ENCODE results near the gene ZDHHC1.
A peak's percentile ranks its signal among the peaks of the same experiment; 100 is the strongest.

The ZDHHC1 gene

GRCh38 chr16:67415872-67416793, at the start of gene ZDHHC1:
Gene ZDHHC1, minus strand, starts transcription at chr16:67416477. Its CDS starts 8,702 bp downstream, at chr16:67407775.
- DNase-seq, result peak; percentile 53

- DNase-seq, result no peak
Observed at GRCh38 chr16:67464565-67464964, 48.3 kb upstream of the ZDHHC1 start.

GRCh38 chr16:67463691-67464090, 47.4 kb upstream of the ZDHHC1 start:
- no peak for DNase-seq

- no peak for DNase-seq
Observed at GRCh38 chr16:67463059-67463458, 46.8 kb upstream of the ZDHHC1 start.

GRCh38 chr16:67462279-67462655, 46.0 kb upstream of the ZDHHC1 start:
- no peak for DNase-seq

- no peak for DNase-seq
Observed at GRCh38 chr16:67461600-67462278, 45.5 kb upstream of the ZDHHC1 start.

GRCh38 chr16:67460961-67461360, 44.7 kb upstream of the ZDHHC1 start:
- DNase-seq, result no peak

- DNase-seq, result no peak
Observed at GRCh38 chr16:67460168-67460567, 43.9 kb upstream of the ZDHHC1 start.

- no peak for DNase-seq
Observed at GRCh38 chr16:67459861-67460150, 43.5 kb upstream of the ZDHHC1 start.

- no peak for DNase-seq
Observed at GRCh38 chr16:67459066-67459860, 43.0 kb upstream of the ZDHHC1 start.

- DNase-seq, result no peak
Observed at GRCh38 chr16:67458121-67458641, 41.9 kb upstream of the ZDHHC1 start.

GRCh38 chr16:67457611-67458010, 41.3 kb upstream of the ZDHHC1 start:
- DNase-seq, result no peak

- no peak for DNase-seq
Observed at GRCh38 chr16:67456391-67457081, 40.3 kb upstream of the ZDHHC1 start.

- no peak for DNase-seq
Observed at GRCh38 chr16:67454852-67455251, 38.6 kb upstream of the ZDHHC1 start.

- no peak for DNase-seq
Observed at GRCh38 chr16:67454104-67454503, 37.8 kb upstream of the ZDHHC1 start.

- DNase-seq, result no peak
Observed at GRCh38 chr16:67451704-67452435, 35.6 kb upstream of the ZDHHC1 start.

- DNase-seq, result no peak
Observed at GRCh38 chr16:67451061-67451703, 34.9 kb upstream of the ZDHHC1 start.

- DNase-seq, result no peak
Observed at GRCh38 chr16:67449739-67450138, 33.5 kb upstream of the ZDHHC1 start.

GRCh38 chr16:67449336-67449735, 33.1 kb upstream of the ZDHHC1 start:
- no peak for DNase-seq

GRCh38 chr16:67448580-67448979, 32.3 kb upstream of the ZDHHC1 start:
- DNase-seq, result no peak

GRCh38 chr16:67447508-67448076, 31.3 kb upstream of the ZDHHC1 start:
- peak; percentile 78 for DNase-seq
